ENCODE measurements around the gene NT5DC3. TPM values are rescaled to one million over a fixed set of nuclear protein-coding genes. Genes with fewer than 3 reads are reported as not detected.

The NT5DC3 gene
- total and polyA plus RNA-seq, 4 donors = 1.3 to 9.0 (median 4.4) TPM

DNA sequence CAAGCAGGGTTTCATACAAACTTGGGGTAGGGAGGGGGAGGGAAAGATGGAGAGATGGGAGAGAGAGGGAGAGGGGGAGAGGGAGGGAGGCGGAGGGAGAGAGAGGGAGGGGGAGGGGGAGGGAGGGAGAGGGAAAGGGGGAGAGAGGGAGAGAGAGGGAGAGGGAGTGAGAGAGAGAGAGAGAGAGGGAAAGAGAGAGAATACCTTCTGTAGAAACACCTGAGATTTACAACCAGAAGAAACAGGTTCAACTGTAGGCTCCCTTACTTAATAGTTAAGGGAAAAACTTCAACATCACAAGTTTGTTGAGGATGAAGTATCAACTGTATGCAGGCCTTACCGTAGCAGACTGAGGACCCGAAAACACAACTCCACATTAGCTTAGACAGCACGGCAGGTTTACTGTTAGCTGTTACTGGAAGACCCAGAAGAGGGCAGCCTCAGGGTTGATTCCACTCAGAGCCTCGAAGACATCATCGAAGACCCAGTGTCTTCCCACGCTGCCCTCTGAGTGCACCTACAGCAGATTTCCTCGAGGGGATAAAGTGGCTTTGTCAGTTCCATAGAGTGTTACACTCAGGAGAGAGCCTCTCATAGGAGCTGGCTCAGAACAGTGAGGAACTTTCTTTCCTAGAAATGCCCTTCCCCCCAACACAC, 72.4 kb downstream of the NT5DC3 start (continued):
- TF ChIP-seq RXRA (IDR thresholded peaks at IDR 0.05) (no peak), FOXA2 (IDR thresholded peaks at IDR 0.05) (no peak), JUND (IDR thresholded peaks at IDR 0.05) (no peak)

DNA sequence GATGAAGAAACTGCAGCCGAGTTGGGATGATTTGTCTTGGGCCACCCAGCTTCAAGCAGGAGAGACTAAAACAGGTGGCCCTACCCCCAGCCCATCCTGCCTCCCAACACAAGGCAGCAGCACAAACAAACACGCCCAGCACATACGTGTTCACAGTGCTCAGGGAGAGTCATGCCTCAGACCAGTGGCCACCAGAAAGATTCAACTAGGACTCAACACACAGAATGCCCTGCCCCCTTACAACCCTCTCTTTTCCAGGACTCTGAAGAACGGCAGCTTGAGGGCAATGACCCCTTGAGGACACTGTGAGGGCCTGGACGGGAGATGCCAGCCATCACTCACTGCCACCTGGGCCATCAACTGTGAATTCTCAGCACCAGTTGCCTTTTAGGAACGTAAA, 75.0 kb downstream of the NT5DC3 start:
- no peak overlapping the region for H3K9ac ChIP-seq (ENCODE audit: low read depth in 1 of 2, low read length in 2 of 2)
- H3K27me3 ChIP-seq (ENCODE audit: control insufficient read depth in 4 of 4, insufficient read depth in 4 of 4, low read length in 3 of 4) = no peaks in the 10 kb centered on the region
- no peaks in the 10 kb centered on the region for H3K9me3 ChIP-seq (ENCODE audit: control insufficient read depth in 4 of 4, low read length in 3 of 4)
- no peak overlapping the region for H3K27ac ChIP-seq (ENCODE audit: low read depth in 1 of 2, low read length in 2 of 2)
- H3K4me3 ChIP-seq (ENCODE audit: low read depth in 1 of 3, low read length in 3 of 3) = no peak overlapping the region
- TF ChIP-seq FOXA1 (IDR thresholded peaks at IDR 0.05) = no peak
- TF ChIP-seq HNF4G (IDR thresholded peaks at IDR 0.05) = no peak
- no peak for TF ChIP-seq CTCF (IDR thresholded peaks at IDR 0.05; ENCODE audit: low read depth, low read length, missing input control)
- TF ChIP-seq FOXA2 (IDR thresholded peaks at IDR 0.05) = no peak
- TF ChIP-seq, protein P1, sequence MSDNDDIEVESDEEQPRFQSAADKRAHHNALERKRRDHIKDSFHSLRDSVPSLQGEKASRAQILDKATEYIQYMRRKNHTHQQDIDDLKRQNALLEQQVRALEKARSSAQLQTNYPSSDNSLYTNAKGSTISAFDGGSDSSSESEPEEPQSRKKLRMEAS (IDR thresholded peaks at IDR 0.05) = no peak
- no peak for TF ChIP-seq GABPA (IDR thresholded peaks at IDR 0.05 in 1 of 2, conservative IDR thresholded peaks at IDR 0.05 in 1 of 2)
- no peak for TF ChIP-seq RXRA (IDR thresholded peaks at IDR 0.05)
- no peaks in the 10 kb centered on the region for H3K4me1 ChIP-seq (ENCODE audit: control insufficient read depth in 4 of 4, insufficient read depth in 4 of 4, low read length in 3 of 4)
- WGBS = 87% methylated on average over 6 of the region's 6 CpGs
- no peak for DNase-seq (ENCODE audit: low spot score)
- H3K36me3 ChIP-seq (ENCODE audit: control insufficient read depth in 4 of 4, insufficient read depth in 3 of 4, low read depth in 1 of 4, low read length in 3 of 4) = peaks cover 4 to 30% (median 14%) of the 10 kb centered on the region in 4 donors

DNA sequence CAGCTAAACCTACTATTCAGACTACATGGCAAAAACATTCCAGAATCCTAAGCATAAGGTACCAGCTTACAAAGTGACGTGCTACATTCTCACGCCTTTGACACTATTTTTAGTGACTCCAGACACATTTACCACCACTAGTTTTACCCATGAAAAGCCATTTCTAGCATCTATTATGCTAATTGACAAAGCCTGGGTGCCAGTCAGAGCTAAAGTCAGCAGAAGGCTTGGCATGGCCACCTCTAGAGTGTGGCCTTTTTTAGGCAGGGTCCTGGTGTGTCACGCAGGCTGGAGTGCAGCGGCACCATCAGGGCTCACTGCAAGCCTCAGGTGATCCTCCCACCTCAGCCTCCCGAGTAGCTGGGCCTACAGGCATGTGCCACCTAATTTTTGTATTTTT, 75.7 kb downstream of the NT5DC3 start:
- no peak for TF ChIP-seq CTCF (IDR thresholded peaks at IDR 0.05; ENCODE audit: low read depth, low read length, missing input control)
- TF ChIP-seq NR2F2 (IDR thresholded peaks at IDR 0.05) = no peak
- no peak for TF ChIP-seq EGR1 (IDR thresholded peaks at IDR 0.05; ENCODE audit: low read depth in 2 of 2)
- no peak for TF ChIP-seq GABPA (IDR thresholded peaks at IDR 0.05 in 1 of 2, conservative IDR thresholded peaks at IDR 0.05 in 1 of 2)
- peaks cover 4 to 30% (median 14%) of the 10 kb centered on the region in 4 donors for H3K36me3 ChIP-seq (ENCODE audit: control insufficient read depth in 4 of 4, insufficient read depth in 3 of 4, low read depth in 1 of 4, low read length in 3 of 4)
- DNase-seq (ENCODE audit: low spot score) = no peak
- WGBS = 95% methylated on average over 5 of the region's 5 CpGs
- no peak overlapping the region for H3K27ac ChIP-seq (ENCODE audit: low read depth in 1 of 2, low read length in 2 of 2)
- no peaks in the 10 kb centered on the region for H3K9me3 ChIP-seq (ENCODE audit: control insufficient read depth in 4 of 4, low read length in 3 of 4)
- H3K4me1 ChIP-seq (ENCODE audit: control insufficient read depth in 4 of 4, insufficient read depth in 4 of 4, low read length in 3 of 4) = no peaks in the 10 kb centered on the region
- H3K27me3 ChIP-seq (ENCODE audit: control insufficient read depth in 4 of 4, insufficient read depth in 4 of 4, low read length in 3 of 4) = no peaks in the 10 kb centered on the region
- H3K4me3 ChIP-seq (ENCODE audit: low read depth in 1 of 3, low read length in 3 of 3) = no peak overlapping the region
- no peak overlapping the region for H3K9ac ChIP-seq (ENCODE audit: low read depth in 1 of 2, low read length in 2 of 2)

GRCh38 chr12:103762473-103762872, 78.6 kb downstream of the NT5DC3 start:
- no peaks in the 10 kb centered on the region for H3K4me1 ChIP-seq (ENCODE audit: control insufficient read depth in 4 of 4, insufficient read depth in 4 of 4, low read length in 3 of 4)
- TF ChIP-seq YY1 (IDR thresholded peaks at IDR 0.05) (no peak), SP1 (IDR thresholded peaks at IDR 0.05) (no peak), CTCF (IDR thresholded peaks at IDR 0.05; ENCODE audit: low read depth, low read length, missing input control) (no peak), NR2F2 (IDR thresholded peaks at IDR 0.05) (no peak), TAF1 (conservative IDR thresholded peaks at IDR 0.05) (no peak), HNF4G (IDR thresholded peaks at IDR 0.05) (no peak), FOXA2 (IDR thresholded peaks at IDR 0.05) (no peak), JUND (IDR thresholded peaks at IDR 0.05) (no peak), FOXA1 (IDR thresholded peaks at IDR 0.05) (no peak), RAD21 (IDR thresholded peaks at IDR 0.05) (no peak)
- TF ChIP-seq, protein P1 (IDR thresholded peaks at IDR 0.05) = no peak
- TF ChIP-seq, protein P2, sequence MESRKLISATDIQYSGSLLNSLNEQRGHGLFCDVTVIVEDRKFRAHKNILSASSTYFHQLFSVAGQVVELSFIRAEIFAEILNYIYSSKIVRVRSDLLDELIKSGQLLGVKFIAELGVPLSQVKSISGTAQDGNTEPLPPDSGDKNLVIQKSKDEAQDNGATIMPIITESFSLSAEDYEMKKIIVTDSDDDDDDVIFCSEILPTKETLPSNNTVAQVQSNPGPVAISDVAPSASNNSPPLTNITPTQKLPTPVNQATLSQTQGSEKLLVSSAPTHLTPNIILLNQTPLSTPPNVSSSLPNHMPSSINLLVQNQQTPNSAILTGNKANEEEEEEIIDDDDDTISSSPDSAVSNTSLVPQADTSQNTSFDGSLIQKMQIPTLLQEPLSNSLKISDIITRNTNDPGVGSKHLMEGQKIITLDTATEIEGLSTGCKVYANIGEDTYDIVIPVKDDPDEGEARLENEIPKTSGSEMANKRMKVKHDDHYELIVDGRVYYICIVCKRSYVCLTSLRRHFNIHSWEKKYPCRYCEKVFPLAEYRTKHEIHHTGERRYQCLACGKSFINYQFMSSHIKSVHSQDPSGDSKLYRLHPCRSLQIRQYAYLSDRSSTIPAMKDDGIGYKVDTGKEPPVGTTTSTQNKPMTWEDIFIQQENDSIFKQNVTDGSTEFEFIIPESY (IDR thresholded peaks at IDR 0.05) = no peak

More at GRCh38 chr12:103762473-103762872, 78.6 kb downstream of the NT5DC3 start:
- Histone ChIP-seq H3K4me3 (ENCODE audit: low read depth in 1 of 3, low read length in 3 of 3) (no peak overlapping the region), H3K36me3 (ENCODE audit: control insufficient read depth in 4 of 4, insufficient read depth in 3 of 4, low read depth in 1 of 4, low read length in 3 of 4) (peaks cover 4 to 25% (median 14%) of the 10 kb centered on the region in 4 donors), H3K9ac (ENCODE audit: low read depth in 1 of 2, low read length in 2 of 2) (no peak overlapping the region), H3K27ac (ENCODE audit: low read depth in 1 of 2, low read length in 2 of 2) (no peak overlapping the region), H3K9me3 (ENCODE audit: control insufficient read depth in 4 of 4, low read length in 3 of 4) (no peaks in the 10 kb centered on the region), H3K27me3 (ENCODE audit: control insufficient read depth in 4 of 4, insufficient read depth in 4 of 4, low read length in 3 of 4) (no peaks in the 10 kb centered on the region)
- no peak for DNase-seq (ENCODE audit: low spot score)
- 88% methylated on average over 5 of the region's 5 CpGs for WGBS
